Astrocyte of the spinal cord (primary cell): ENCODE data around the gene FN1.

Experiments
- DNase-seq: peaks from one replicate; pipeline ENCODE4 v3.0.0; 2011; ENCODE audit warnings: low read depth, low spot score
- H3K4me3 ChIP-seq: 2 replicates; pipeline ENCODE4 v1.5.1; 2011; ENCODE audit warnings: low read depth, mild to moderate bottlenecking, low read length, moderate library complexity
- in situ Hi-C: cut with HindIII; loops from 2 replicates; pipeline ENCODE4 v1.10.0; 2017; ENCODE audit warnings: low sequenced_read_pairs
- TF ChIP-seq, protein P1 (sequence below): IDR thresholded peaks from 2 replicates; pipeline ENCODE4 v1.5.1; 2012; ENCODE audit warnings: low read depth, mild to moderate bottlenecking, low read length, inconsistent platforms

The FN1 gene

DNA sequence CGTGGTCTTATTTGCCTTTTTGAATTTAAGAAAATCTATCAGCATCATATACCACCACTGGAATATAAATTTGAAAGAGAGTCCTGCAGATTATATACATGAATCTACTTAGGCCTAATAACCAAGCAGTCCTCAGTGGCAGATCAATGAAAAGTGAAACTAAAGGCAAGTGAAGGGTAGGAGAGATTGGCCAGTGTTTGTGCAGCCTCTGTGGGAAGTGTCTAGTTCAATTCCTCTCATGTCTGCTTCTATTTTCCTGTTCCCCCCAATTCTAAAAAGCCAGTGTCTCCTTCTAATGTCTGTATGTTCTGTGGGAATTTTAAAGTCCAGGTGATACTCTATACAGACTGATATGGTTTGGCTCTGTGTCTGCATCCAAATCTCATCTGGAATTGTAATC is 61.9 kb downstream of the FN1 start:
- TF ChIP-seq, protein P1, sequence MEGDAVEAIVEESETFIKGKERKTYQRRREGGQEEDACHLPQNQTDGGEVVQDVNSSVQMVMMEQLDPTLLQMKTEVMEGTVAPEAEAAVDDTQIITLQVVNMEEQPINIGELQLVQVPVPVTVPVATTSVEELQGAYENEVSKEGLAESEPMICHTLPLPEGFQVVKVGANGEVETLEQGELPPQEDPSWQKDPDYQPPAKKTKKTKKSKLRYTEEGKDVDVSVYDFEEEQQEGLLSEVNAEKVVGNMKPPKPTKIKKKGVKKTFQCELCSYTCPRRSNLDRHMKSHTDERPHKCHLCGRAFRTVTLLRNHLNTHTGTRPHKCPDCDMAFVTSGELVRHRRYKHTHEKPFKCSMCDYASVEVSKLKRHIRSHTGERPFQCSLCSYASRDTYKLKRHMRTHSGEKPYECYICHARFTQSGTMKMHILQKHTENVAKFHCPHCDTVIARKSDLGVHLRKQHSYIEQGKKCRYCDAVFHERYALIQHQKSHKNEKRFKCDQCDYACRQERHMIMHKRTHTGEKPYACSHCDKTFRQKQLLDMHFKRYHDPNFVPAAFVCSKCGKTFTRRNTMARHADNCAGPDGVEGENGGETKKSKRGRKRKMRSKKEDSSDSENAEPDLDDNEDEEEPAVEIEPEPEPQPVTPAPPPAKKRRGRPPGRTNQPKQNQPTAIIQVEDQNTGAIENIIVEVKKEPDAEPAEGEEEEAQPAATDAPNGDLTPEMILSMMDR: no peak
- in situ Hi-C loops: no loop called here
- H3K4me3 ChIP-seq: no peak overlapping the region
- no peak for DNase-seq

DNA sequence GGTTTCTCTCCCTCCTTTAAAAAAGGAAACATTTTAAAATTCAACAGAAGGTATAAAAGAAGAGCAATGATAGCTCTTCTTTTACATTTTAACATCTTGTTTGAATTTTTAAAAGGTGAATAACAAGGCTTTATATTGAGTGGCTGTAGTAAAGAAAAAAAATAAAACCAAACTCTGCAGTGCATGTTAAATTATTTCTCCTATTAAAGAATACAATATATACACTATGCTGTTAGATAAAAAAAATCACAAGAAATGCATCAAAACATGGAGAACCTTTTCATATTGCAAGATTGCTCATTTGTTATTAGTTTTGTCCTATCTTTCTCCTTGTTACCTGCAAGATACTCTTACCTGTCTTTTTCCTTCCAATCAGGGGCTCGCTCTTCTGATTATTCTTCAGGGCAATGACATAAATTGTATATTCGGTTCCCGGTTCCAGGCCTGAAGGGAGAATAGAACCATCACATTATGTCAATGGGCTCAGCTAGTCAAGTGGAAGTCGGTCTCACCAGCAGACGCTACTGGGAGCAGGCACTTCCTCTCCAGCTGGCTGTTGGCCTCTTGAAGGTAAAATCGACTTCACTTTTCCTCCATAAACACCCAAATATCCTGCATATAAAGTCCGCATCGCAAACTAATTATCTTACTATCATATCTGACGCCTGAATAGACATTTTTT is 62.8 kb downstream of the FN1 start:
- TF ChIP-seq, protein P1: no peak
- H3K4me3 ChIP-seq: no peak overlapping the region
- DNase-seq: no peak
- in situ Hi-C loops: no loop called here

DNA sequence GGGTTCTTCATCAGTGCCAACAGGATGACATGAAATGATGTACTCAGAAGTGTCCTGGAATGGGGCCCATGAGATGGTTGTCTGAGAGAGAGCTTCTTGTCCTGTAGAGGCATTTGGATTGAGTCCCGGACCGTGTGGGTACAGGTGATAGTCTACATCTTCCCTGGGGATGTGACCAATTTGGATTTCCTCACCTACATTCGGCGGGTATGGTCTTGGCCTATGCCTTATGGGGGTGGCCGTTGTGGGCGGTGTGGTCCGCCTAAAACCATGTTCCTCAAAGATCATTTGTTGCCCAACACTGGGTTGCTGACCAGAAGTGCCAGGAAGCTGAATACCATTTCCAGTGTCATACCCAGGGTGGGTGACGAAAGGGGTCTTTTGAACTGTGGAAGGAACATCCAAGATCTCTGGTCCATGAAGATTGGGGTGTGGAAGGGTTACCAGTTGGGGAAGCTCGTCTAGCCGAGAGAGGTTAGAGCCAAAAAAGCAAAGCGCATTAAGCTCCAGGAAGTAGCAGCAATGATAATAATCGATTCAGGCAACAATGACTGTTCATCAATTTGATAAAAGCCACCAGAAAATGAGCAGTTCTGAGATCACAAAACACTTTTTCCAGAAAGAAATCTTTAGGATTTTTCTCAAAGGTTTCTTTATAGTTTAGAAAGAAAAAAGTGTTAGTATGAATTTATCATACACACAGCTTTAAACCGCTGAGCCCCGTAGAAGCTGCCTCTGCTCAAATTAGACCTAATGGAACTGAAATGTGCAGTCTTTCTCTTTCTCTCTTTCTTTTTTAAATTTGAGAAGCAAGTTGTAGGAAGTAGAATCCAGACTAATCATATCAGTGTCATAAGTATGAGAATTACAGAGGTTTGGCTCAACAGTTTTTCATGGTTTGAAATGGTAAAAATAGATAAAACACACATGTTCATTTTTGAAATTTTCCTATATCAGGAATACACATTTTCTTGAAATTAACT is 63.7 kb downstream of the FN1 start:
- in situ Hi-C loops: no loop called here
- TF ChIP-seq, protein P1: no peak
- DNase-seq: no peak
- H3K4me3 ChIP-seq: no peak overlapping the region

DNA sequence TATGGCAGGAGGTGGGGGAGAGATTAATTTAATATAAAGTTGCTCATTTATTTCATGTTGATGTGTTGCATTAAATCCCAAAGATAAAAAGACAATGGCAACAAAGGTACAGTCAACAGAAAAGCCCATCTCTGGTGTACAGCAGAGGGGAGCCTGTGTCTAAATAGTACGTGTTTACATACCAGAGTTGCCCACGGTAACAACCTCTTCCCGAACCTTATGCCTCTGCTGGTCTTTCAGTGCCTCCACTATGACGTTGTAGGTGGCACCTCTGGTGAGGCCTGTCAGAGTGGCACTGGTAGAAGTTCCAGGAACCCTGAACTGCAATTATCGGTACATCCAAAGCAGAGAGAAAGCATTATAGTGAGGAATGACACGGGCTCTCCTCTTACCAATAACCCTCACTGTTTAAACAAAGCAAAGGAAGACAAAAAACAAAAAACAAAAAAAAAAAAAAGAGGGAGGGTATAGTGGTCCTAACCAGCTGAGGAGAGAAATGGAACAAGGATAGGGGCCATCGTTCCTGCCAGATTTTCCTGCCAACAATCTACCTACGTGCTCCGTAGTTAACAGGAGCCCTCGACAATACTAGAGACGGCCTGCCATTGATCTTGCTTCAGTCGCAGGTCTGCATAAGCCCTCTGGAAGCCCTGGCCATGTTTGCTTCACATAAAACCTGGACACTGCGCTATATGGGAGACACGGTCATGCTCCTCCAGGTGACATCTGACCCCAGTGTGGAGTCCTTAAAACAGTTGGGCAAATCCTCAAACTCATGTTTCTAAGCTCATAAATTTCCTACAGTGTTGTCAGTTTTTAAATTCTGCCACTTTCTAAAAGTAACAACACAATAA is 65.5 kb downstream of the FN1 start:
- H3K4me3 ChIP-seq: no peak overlapping the region
- in situ Hi-C loops: no loop called here
- TF ChIP-seq, protein P1: no peak
- peak; percentile 27 for DNase-seq

DNA sequence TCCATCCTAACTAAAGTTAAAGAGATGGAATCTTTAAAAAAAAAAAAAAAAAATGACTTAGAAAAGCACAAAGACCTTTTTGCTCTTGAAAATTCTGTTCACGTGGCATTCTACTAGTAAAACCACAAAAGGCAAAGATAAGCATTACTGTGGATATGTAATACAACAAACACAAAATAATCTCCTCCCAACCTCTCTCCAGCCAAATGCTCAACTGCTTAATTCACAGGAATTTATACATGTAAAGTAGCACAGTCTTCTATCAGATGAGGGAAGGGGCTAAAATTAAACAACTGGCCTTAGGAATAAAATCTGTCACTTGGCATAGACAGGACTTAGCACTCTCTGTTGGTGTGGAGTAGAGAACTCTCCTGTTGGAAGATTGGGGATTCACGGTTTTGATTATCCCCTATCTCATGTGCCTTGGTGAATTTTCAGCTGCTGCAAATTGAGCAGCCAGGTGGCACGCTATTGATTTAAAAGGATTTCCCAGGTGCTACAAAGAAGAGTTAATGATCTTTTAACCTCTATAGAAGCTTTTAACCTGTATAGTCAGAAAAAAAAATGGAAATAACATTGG is 66.6 kb downstream of the FN1 start:
- in situ Hi-C loops: no loop called here
- TF ChIP-seq, protein P1: no peak
- no peak overlapping the region for H3K4me3 ChIP-seq
- DNase-seq: peak; percentile 55

DNA sequence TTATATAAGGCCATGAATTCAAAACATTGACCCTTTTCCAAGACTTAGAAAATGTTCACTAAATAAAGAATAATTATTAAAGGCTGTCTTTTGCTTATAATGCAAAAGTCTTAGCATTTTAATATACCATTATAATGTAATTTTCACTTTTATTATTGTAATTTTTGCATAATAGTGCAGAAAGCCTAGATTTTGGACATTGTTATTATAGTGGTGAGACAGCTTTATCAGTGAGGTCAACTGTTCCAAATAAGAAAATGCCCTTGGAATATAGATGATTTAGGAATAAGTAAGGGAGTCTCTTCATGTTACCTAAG is 67.4 kb downstream of the FN1 start:
- TF ChIP-seq, protein P1: no peak
- DNase-seq: peak; percentile 20
- H3K4me3 ChIP-seq: no peak overlapping the region
- in situ Hi-C loops: no loop called here
